Measurements from ENCODE around the gene RALGPS2.
"Not testable (repeated sequence)": the region's sequence is repeated elsewhere in the genome, so short reads cannot be mapped to it uniquely, and the experiment has no call there.

The RALGPS2 gene

DNA sequence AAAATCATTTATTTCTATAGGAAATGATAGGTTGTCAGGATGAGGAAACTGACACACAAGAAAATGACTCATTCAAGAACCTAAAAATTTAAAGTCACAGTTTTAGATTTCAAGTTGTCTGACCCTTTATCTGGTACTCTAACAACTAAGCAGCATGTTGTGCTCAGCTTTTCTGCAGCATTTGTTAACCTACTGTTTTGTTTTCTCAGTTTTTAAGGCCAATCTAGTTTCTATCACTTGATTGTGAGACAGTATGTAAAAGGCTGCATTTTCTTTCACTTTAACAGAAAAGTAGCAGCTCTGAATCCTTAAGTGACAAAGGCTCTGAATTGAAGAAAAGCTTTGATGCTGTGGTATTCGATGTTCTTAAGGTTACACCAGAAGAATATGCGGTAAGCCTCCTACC lies 59.1 kb downstream of the RALGPS2 start:
- no peak for DNase-seq

DNA sequence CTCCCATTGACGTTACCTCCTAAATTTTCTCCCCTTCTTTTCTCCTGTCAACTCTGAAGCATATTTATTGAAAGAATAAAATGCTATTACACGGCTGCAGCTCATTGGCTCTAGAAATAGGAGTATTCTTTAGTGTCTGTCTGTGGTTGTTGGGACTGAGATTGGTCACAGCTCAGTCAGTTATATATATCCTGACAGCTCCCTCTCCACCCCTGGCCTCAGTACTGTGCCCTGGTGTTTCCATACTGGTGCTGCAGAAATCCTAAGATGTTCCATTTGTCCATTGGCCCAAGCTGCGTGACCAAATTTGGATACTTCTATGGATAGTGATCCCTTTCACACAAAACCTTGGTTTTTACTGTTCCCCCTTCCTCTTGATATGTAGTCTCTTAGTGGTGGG lies 67.3 kb downstream of the RALGPS2 start:
- DNase-seq, result no peak

DNA sequence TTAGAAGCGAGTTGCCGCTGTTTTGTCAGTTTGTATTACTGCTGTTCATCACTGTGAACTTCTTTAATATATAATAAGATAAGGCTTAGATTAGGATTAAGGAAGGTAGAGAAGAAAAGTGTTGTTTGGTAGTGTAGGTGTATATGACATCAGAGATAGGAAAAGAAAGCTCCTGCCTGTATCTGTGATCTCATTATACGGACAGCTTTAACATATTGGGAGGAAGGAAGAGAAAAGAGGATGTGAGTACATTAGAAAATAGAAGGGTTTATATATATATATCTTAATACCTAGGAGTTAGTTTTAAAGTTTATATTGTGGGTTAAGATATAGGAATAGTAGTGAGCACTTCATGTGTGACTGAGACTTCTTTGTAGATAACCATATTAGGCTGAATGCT lies 71.0 kb downstream of the RALGPS2 start:
- no peak for DNase-seq

DNA sequence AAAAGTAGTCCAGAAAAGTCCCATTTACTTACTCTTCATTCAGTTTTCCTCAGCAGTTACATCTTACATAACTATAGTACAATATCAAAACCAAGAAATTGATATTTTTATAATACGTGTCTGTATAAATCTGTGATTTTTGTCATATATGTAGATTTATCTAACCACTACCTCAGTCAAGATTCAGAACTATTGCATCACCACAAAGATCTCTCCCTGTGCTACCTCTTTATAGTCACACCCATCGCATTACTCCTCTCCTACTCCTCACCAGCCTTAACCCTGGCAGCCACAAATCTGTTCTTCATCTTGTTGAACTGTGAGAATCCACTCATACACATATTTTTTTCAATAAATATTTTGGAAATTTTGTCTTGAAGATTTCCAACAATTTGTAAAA lies 72.5 kb downstream of the RALGPS2 start:
- DNase-seq, result no peak

DNA sequence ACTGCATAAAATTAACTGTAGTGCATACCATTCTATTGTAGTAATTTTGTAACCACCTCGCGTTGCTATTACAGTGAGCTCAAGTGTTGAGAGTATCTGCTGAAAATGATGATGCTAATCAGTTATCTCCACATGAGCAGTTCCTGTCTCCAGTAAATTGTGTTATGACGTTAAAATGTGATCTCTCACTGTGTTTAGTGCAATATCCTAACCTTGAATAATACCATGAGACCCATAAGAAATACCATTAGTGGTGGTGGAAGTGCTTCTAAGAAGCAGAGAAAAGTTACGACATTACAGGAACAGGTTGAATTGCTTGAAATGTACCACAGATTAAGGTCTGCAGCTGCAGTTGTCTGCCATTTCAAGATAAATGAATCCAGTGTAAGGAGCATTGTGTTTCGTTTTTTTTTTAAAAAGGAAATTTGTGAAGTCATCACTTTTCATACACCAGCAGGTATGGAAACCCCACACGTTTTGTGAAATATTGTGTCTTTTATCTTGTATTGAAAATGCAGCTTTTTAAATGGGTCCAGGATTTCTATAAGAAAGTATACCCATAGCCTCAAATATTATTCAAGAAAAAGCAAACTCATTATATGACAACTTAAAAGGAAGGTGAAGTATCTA lies 73.3 kb downstream of the RALGPS2 start:
- DNase-seq, result no peak

DNA sequence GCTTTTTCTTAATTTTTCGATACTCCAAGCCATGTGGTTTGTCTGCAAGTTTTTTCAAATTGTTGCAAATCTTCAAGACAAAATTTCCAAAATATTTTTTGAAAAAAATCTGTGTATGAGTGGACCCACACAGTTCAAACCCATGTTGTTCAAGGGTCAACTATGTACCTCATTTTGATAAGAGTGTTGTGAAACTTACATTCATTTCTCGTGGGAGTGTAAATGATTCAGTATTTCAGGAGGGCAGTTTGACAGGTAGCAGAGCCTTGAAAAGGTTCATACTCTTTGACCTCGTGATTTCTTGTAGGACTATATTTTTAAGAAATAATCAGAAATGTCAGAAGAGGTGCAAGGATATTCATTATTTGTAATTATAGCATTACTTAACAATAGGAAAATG lies 77.8 kb downstream of the RALGPS2 start:
- DNase-seq, result no peak

DNA sequence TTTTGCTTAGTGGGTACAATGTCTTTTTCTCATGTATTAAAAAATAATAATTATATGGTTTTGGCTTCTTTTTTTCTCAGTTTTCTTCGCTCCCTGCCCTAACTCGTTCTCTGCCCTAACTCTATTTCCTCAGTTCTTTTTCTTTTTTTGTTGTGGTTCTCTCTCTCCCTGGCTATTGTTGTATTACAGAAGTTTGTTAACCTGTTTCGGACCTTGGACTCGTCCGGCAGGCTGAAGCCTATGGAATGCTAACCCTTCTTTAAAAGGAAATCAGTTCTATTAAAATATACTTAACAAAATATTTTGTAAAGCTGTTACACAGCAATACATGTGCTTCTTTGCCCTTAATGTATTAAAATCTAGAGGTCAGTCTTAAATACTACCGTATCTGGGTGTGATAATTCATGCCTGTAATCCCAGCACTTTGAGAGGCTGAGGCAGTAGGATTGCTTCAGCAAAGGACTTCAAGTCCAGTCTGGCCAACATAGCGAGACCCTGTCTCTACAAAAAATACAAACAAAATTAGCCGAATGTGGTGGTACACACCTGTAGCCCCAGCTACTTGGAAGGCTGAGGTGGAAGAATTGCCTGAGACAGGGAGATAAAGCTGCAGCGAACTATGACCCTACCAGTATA lies 81.7 kb downstream of the RALGPS2 start:
- DNase-seq, result no peak

DNA sequence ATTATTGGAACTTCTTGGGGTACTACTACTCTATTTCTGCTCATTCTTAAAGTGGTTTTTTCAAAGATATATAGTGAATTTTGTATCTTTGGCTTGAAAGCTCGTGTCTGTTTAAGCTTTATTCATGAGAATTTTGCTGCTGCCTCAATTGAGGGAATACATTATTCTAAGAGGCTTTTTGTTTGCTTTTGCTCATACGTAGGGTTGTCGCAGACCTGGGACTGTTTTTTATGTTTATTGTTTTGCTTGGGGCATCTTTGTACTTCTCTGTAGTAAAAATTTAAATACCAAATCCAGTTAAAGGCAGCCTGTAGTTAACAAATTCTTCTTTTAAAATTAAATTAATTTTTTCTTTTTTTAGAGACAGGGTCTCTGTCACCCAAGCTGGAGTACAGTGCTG lies 83.5 kb downstream of the RALGPS2 start:
- DNase-seq, result no peak

DNA sequence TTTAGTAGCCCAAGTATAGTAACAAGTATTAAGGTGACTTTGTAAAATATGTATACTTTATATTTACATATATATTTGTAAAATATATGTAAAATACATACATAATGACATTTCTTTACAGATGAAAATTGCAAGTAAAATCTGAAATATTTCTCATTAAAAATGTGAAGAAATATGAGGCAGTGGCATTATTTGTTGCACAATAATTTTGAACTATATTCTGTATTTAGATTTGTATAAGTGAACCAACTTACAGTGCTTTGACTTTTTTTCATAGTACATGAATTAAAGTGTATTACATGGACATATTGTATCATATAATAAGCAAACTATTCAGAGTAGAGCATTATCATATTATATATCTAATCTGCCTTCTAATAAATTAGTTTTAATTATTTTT lies 85.5 kb downstream of the RALGPS2 start:
- DNase-seq, result no peak

DNA sequence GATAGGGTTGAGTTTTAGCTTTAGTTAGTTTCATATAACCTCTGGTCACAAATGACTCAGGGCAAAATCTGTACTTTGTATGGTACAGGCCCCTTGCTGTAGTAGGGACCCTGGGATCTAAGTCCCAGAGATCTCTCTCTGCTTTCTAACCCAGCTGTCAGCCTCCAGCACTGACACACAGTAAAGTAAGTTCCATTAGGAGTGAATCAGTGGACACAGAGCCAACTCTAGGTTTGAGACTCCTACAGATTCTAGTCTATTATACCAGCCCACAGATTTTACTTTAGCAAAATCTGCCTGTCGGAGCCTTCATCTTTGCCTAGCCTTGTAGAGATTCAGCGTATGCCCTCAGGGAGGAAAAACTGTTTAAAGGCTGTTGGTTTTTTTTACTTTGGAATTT lies 93.4 kb downstream of the RALGPS2 start:
- DNase-seq, result no peak

DNA sequence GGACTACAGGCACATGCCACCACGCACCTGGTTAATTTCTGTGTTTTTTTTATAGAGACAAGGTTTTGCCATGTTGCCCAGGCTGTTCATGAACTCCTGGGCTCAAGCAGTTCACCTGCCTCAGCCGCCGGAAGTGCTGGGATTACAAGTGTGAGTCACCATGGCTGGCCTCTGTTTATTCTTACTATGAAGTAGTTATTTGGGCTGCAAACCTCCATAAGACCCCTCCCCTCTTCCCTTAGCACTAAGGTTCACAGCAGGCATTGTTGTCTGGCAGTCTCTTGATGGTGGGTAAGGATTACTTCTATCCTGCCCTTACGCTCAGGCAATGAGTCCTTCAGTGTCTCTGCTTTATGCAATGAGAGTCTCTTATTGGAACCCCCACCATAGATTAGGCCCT lies 94.1 kb downstream of the RALGPS2 start:
- DNase-seq, result no peak

DNA sequence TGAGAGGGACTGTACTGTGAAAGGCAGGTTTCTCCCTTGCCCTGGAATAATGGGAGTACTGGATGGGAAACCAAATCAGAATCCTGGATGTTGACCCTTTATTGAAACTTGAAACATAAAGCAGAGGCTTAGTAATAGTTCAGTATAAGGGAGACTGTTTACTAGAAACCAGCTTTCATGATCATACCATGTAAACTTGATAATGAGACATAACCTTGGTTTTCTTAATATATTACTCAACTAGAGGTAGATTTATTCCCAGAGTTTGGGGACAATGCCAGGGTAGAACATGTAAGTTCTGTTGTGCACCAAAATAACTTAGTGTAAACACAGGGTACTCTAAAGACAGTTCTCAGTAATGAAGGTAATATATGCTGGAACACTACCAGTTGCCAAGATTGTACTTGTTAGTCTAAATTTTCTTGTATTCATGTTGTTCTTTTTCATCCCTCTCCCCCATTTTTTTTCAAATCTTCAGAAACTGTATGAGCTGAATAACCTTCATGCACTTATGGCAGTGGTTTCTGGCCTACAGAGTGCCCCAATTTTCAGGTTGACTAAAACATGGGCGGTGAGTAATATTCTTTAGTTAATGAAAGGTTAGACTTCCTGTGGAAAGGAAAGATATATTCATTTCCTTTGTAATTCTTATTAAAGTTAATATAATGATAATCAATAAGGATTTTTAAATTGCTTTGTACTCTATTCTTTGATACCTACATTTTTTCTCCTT lies 96.3 kb downstream of the RALGPS2 start:
- DNase-seq, result no peak

DNA sequence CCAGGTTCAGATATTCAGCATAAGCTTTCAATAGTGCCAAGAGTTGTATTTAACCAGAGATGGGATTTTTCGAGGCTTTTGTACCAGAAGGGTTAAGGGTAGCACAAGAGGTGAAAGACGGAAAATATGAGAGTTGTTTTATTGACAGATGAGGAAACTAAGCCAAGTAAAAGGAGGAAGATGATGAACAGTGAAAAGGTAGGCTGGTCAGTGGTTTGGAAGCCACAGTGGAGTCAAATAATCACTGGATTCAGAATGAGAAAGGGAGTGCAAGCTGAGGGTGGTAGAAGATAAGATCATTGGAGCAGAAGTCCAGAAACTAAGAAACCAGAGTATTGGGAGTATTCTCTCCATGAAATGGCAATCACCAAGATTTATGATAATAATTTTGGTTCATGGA lies 100.1 kb downstream of the RALGPS2 start:
- DNase-seq, result no peak

DNA sequence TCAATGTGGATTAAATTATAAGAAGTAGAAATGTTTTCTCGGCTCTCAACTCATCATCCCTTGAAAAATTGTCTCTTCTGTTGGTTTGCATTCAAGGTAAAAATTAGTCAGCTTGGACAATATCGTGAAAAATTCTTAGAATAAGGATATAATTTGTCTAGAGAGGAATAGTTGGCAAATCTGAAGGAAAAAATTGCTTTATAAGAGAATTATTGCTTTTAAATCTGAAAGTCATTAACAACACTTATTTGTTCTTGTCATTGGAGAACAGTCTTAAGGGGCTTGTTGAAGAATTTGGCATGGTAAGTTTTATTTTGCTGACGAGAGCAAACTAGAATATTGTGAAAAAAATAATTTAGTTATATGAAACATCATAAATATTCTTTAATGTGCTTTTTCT lies 119.4 kb downstream of the RALGPS2 start:
- no peak for DNase-seq

DNA sequence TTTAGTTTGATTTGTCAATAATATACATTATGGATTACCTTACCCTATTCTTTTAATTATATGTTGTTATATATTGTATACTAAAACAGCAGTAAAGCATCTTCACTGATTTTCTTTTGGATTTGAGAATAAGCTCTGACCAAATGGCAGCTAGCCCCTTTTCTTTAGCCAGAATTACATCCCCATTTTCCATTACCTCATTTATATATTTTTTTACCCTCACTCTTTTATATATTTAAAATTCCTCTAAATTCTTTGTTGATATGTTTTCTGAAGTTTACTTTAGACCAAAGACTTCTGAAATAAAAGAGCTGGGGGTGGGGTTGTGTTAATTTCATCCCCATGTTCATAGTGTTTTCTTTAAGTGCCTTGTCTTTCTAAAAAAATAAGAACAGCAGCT lies 121.3 kb downstream of the RALGPS2 start:
- no peak for DNase-seq

DNA sequence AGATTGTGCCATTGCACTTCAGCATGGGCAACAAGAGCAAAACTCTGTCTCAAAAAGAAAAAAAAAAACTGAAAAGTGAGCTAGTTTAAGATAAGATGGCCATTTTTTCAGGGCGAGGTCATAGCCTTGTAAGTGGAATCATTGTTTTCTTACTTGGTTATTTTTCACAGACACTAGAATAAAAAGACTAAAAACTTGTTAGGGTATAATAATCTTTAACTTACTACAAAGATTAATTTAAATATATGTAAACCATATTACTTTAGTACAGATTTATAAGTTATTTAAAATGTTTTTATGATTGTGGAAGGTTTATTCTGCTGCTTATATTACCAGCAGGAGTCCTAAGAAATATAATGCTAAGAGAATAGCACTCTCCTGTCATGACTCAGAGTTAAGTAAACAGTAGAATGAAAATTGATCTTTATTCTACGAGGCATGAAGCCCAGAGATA lies 122.4 kb downstream of the RALGPS2 start:
- DNase-seq, result no peak

DNA sequence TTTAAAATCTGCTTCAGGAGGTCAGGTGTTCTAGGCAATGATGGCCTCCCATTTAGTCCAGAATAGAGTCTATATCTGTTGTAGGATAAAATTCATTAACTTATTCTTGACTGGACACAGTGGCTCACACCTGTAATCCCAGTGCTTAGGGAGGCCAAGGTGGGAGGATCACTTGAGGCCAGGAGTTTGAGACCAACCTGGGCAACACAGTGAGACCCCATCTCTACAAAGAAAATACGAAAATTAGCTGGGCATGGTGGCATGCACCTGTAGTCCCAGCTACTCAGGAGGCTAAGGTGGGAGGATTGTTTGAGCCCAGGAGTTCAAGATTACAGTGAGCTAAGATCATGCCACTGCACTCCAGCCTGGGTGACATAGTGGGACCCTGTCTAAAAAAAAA lies 122.9 kb downstream of the RALGPS2 start:
- DNase-seq, result not testable (repeated sequence)

DNA sequence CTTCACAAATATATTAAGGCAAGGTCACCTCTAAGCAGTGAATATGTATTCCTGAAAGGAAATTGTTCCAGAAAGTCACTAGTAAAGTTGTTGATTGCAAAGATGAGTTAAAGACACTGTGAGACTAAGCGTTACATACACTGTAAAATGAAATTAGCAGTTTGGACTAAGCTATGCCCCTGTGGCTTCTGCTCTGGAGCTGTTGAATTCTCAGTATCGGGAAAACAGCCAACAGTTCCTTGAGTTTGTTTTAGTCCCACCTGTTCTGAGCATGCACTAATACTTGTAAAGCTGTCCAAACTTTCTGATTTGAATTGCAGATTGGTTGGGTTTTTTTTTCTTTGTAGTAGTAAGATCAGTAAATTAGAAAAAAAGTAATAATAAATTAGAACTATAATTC lies 124.9 kb downstream of the RALGPS2 start:
- DNase-seq, result no peak

DNA sequence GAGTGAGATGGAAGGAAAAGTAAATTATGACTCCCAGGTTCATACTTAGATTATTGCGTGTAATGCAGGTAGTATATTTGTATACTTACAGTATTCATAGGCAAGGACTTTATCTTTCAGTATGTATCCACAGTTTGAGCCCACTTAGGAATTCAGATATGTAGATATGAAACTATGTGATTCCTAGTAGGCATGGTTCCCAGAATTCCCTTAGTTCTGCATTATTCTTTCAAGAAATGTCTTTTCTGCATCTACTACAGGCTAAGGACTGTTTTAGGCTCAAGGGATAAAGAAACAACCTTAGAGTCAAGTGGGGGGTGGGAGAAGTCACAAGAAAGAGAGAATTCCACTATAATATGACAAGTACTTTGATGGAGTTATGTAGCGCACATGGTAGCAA lies 132.1 kb downstream of the RALGPS2 start:
- DNase-seq, result no peak

DNA sequence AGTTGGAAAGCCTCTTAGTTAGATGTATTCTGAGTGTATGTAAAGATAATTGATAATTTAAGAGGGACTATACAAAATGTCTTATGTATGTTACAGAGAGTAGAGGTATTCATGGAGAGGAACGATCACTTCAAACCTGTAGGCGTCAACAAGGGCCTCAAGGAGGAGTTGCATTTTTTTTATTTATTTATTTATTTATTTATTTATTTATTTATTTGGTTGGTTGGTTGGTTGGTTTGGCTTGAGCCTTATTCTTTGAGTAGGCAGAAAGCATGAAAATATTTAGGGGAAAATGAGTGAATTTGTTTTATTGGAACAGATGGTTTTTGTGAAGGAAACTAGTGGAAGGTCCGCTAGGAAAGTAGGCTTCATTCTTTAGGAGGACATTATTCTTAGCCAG lies 137.4 kb downstream of the RALGPS2 start:
- DNase-seq, result no peak

DNA sequence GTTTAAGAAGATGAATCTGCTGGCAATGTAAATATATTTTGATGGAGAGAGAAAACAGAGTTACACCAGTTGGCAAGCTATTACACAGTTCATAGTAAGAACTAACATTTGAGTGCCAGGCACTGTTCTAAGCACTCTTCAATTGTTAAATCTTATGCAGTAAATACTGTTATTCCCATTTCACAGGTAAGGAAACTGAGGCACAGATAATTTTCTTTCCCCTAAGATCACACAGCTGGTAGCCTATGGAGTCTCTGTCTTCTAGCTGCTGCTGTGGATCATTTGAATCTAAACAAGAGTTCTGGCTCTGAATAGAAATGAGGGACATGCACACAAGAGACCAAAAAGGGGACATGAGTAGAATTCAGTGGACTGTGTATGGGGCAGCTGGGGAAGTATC lies 137.8 kb downstream of the RALGPS2 start:
- DNase-seq, result no peak

DNA sequence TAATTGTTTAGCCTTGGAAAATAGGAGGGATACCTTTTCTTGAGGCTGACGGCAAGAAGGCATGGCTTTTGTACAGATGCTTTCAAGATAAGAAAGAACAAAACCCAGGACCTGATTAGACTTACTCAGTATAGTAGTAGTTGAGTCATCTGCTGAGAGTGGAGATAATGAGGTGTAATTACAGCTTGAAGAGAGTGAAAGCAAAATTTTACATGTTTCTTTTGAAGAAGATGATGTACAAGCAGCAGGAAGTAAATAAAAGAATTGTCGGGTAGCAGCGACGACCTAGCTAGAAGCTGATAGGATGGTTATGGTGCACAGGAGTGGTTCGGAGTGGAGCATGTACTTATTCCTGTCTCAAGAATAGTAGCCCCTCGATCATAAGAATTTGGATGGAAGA lies 139.3 kb downstream of the RALGPS2 start:
- no peak for DNase-seq

DNA sequence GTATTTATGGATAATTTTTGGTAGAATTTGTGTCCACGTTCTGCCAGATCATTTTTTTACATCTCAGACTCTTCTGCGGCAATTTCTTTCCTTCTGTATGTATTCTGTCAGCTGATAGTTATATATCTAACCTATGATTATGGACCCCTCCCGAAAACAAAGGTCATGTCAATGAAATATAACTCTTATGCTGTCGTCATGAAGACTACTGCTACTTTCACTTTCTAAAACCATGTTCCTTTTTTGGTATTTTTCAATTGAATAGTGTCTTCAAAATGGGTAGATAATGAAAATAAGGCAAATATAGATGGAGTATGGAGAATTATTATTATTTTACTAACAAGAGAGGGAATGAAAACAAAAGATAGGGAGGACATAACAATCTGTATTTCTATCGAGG lies 142.6 kb downstream of the RALGPS2 start:
- DNase-seq, result no peak

DNA sequence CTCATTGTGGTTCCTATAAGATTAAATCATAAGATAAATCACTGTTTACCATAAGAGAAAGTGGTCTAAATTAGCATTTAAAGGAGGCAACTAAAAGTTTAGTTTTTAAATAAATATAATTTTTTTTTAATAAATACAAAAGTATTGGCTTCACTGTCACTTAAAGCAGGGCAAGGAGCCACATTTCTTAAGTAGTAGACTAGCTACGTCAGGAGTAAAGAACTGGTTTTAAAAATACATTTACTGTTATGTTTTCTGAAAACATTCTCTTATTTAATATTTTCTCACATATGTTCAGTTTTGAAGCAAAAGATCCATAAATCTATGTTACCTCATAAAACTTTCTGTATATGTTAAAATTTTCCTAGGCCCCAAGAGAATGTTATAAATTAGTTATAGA lies 143.7 kb downstream of the RALGPS2 start:
- no peak for DNase-seq

All from CD4-positive, alpha-beta T cell treated with Interleukin-12 subunit alpha and Interleukin-12 subunit beta, for 1 hour (primary cell).